Adrenal gland (tissue), 12 donors: Measurements from ENCODE around the gene IRGC. TPM values are rescaled to one million over a fixed set of nuclear protein-coding genes. Genes with fewer than 3 reads are reported as not detected.
"Not testable (repeated sequence)": the region's sequence is repeated elsewhere in the genome, so short reads cannot be mapped to it uniquely, and the experiment has no call there.

Experiments
- DNase-seq, 7 donors: peaks; one replicate each; pipeline ENCODE4 v3.0.0-alpha.2; 2019 to 2020
- H3K27ac ChIP-seq, 5 donors: fragments of 200-600 bp; sonication (generic) in 4 of 5; 1 replicate in 3 of 5; 2 replicates in 2 of 5; pipeline versions ENCODE4 v1.5.1 to v1.8.0; 2016 to 2020; ENCODE audit warnings: mild to moderate bottlenecking in 1 of 5
- H3K27me3 ChIP-seq: fragments of 200-600 bp; 2 replicates; pipeline ENCODE4 v1.8.0; 2021
- H3K36me3 ChIP-seq, 2 donors: fragments of 200-600 bp; replicated peaks in 1 of 2; 1 replicate in 1 of 2; 2 replicates in 1 of 2; pipeline versions ENCODE4 v1.5.1 to v1.8.0; 2018 to 2022
- H3K4me1 ChIP-seq, 2 donors: fragments of 200-600 bp; replicated peaks in 1 of 2; 1 replicate in 1 of 2; 2 replicates in 1 of 2; pipeline versions ENCODE4 v1.5.1 to v1.8.0; 2018 to 2021
- H3K4me3 ChIP-seq, 4 donors: fragments of 200-600 bp; sonication (generic) in 3 of 4; one replicate each; pipeline ENCODE4 v1.5.1; 2016 to 2018
- H3K9me3 ChIP-seq, 3 donors: fragments of 200-600 bp; sonication (generic) in 1 of 3; replicated peaks in 1 of 3; 1 replicate in 2 of 3; 2 replicates in 1 of 3; pipeline versions ENCODE4 v1.5.1 to v1.8.0; 2016 to 2021
- POLR2A ChIP-seq, 2 donors: fragments of 450-650 bp; IDR thresholded peaks; one replicate each; pipeline ENCODE4 v1.6.1; 2017; ENCODE audit warnings: antibody characterized with exemption in 2 of 2, mild to moderate bottlenecking in 2 of 2, moderate library complexity in 1 of 2
- WGBS, 4 donors: extraction: QIAGEN DNeasy Blood & Tissue Kit in 2 of 4; methylation state at CpG; one replicate each; pipeline versions ENCODE4 v1.1.5 to v1.1.7; 2013 to 2017; 5-methylcytosine and 5-hydroxymethylcytosine counted together
- intact Hi-C, 2 donors: fragments of 100-400 bp; cut with DNase I; formaldehyde crosslinking; loops; one replicate each; pipeline versions ENCODE4 v1.14.1 to v1.15.0; 2022 to 2023
- polyA plus RNA-seq, 3 donors: library from polyadenylated mRNA; stranded (reverse); fragments of 200-250 nt in 2 of 3; fragments of 350-450 nt in 1 of 3; fragmentation: Illumina TruSeq in 1 of 3; extraction: RNeasy Lipid Tissue Mini Kit (QIAGEN cat#74804) in 1 of 3; gene quantifications; one replicate each; pipeline ENCODE4 v1.2.3, GENCODE V29; 2013 to 2014
- total RNA-seq, 9 donors: library from RNA; depleted of rRNA in 4 of 9; stranded (reverse); fragments of >200 nt in 4 of 9; fragments of 120-200 nt in 1 of 9; fragmentation: NEBNext Ultra II Directional in 1 of 9; extraction: Animal tissue kit (Norgen Biotek cat#: 25700) in 1 of 9; gene quantifications; one replicate each; pipeline versions ENCODE4 v1.1.0 to v1.2.4, GENCODE V29; 2013 to 2023
- TF ChIP-seq, protein P1 (sequence below), 6 experiments: fragments of 450-650 bp in 4 of 6; fragments of 200-600 bp in 2 of 6; sonication (generic) in 1 of 6; IDR thresholded peaks; 1 replicate in 5 of 6; 2 replicates in 1 of 6; pipeline versions ENCODE4 v1.5.1 to v1.8.0; 2016 to 2021; ENCODE audit warnings: antibody characterized with exemption in 6 of 6, mild to moderate bottlenecking in 2 of 6, moderate library complexity in 1 of 6
- donor health status: healthy with polysubstance abuse.
- donor health status: Bipolar disorder and iron deficiency.
- donor health status: DM: yes; HTN: yes; CAD: no.
- donor health status: DM: no; HTN: no; CAD: no.
- donor health status: DM: no; HTN: no; CAD: no.
- donor health status: DM: yes; HTN: yes; CAD: no.

The IRGC gene
- total and polyA plus RNA-seq, 12 donors, result not detected

DNA sequence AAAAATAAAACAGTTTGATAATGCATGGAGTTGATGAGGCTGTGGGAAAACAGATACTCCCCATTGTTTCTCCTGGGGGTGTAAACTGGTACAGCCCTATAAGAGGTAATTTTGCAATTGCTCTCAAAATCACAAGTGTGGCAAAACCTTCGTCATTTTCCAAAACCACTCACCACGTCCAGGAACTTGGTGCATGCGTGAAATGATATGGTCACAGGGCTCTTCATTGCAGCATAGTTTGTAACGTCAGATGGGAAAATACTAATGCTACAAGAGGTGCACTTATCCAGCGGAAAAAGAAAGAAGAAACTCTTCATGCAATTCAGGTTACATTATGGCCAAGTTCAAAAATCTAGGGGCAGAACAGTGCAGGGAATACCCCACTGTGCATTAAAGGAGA lies 34.1 kb upstream of the IRGC start:
- H3K27ac ChIP-seq, result no peak overlapping the region
- no peak overlapping the region for H3K4me3 ChIP-seq
- H3K36me3 ChIP-seq, result no peaks in the 10 kb centered on the region
- no peaks in the 10 kb centered on the region for H3K4me1 ChIP-seq
- DNase-seq, result no peak
- 62 to 72% (median 67%) methylated on average over 5 of the region's 5 CpGs for WGBS, 4 donors
- no peaks in the 10 kb centered on the region for H3K27me3 ChIP-seq
- TF ChIP-seq, protein P1, sequence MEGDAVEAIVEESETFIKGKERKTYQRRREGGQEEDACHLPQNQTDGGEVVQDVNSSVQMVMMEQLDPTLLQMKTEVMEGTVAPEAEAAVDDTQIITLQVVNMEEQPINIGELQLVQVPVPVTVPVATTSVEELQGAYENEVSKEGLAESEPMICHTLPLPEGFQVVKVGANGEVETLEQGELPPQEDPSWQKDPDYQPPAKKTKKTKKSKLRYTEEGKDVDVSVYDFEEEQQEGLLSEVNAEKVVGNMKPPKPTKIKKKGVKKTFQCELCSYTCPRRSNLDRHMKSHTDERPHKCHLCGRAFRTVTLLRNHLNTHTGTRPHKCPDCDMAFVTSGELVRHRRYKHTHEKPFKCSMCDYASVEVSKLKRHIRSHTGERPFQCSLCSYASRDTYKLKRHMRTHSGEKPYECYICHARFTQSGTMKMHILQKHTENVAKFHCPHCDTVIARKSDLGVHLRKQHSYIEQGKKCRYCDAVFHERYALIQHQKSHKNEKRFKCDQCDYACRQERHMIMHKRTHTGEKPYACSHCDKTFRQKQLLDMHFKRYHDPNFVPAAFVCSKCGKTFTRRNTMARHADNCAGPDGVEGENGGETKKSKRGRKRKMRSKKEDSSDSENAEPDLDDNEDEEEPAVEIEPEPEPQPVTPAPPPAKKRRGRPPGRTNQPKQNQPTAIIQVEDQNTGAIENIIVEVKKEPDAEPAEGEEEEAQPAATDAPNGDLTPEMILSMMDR (IDR thresholded peaks at IDR 0.05), result no peak
- no peak for TF ChIP-seq POLR2A (IDR thresholded peaks at IDR 0.05)
- intact Hi-C loops, result no loop called here
- no peaks in the 10 kb centered on the region for H3K9me3 ChIP-seq

DNA sequence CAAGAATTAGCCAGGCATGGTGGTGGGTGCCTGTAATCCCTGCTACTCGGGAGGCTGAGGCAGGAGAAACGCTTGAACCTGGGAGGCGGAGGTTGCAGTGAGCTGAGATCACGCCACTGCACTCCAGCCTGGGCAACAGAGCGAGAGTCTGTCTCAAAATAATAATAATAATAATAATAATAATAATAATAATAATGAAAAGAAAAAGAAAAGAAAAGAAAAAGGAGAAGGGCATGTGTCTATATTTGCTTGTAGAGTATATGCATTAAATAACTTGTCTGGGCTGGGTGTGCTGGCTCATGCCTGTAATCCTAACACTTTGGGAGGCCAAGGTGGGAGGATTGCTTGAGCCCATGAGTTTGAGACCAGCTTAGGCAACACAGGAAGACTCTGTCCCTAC lies 33.6 kb upstream of the IRGC start:
- H3K36me3 ChIP-seq, H3K4me3 ChIP-seq, DNase-seq, H3K27me3 ChIP-seq, intact Hi-C loops, H3K27ac ChIP-seq, H3K4me1 ChIP-seq, H3K9me3 ChIP-seq: not testable (repeated sequence)
- WGBS, 4 donors, result 81 to 95% (median 90%) methylated on average over 5 of the region's 5 CpGs

DNA sequence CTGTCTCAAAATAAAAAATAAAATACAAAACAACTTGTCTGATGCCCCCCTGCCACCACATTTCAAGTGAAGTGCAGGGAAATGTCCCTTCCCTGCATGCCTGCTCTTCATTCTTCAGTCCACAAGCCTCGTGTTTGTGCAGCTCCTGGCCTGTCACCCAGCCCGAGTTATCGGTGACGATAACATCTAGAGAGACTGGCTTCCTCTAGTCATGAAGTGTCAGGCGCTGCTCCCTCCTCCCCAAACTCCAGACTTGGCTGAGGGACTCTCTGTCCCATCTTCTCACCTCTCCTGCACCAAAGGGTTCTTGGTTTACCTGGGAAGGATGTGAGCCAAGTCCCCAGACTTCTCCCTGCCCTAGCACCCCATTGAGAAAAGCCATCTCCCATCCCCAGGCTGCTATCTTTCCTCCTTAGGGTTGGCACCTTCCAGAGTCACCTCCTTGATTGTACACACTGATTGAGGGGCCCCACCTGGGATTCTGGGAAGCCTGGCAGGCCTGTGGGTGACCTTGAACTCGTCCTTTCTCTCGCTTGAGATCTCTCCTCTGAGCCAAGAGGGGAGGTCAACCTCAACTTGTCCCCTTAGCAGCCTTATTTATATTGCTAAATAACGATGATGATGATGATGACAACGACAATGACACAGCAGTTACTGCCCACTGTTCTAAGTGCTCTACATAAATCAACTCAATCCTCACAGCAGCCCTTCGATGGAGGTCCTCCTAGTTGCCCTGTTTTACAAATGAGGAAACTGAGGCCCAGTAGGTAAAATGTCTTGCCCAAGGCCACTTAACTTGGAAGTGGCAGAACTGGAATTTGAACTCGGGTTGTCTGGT lies 32.8 kb upstream of the IRGC start:
- H3K9me3 ChIP-seq, result no peaks in the 10 kb centered on the region
- no peak overlapping the region for H3K4me3 ChIP-seq
- DNase-seq, result no peak
- H3K36me3 ChIP-seq, result no peaks in the 10 kb centered on the region
- no peaks in the 10 kb centered on the region for H3K4me1 ChIP-seq
- no peaks in the 10 kb centered on the region for H3K27me3 ChIP-seq
- no peak overlapping the region for H3K27ac ChIP-seq
- WGBS, 4 donors, result 57 to 63% (median 60%) methylated on average over 11 of the region's 11 CpGs
- no peak for TF ChIP-seq POLR2A (IDR thresholded peaks at IDR 0.05)
- TF ChIP-seq, protein P1 (IDR thresholded peaks at IDR 0.05), result no peak
- intact Hi-C loops, result no loop called here

DNA sequence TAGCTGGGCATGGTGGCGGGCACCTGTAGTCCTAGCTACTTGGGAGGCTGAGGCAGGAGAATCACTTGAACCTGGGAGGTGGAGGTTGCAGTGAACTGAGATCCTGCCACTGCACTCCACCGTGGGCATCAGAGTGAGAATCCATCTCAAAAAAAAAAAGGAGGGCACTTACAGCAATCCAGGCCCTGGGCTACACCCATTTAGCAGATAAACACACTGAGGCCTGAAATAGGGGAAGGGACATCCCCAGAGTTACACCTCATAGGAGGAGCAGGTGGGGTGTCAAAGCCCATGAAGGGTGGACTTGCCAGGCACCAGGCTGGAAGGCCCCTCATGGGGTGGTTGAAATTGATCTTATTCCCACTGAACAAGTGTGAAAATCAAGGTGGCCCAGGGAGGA lies 32.0 kb upstream of the IRGC start:
- TF ChIP-seq POLR2A (IDR thresholded peaks at IDR 0.05), result no peak
- TF ChIP-seq, protein P1 (IDR thresholded peaks at IDR 0.05), result no peak
- intact Hi-C loops, result no loop called here
- Histone ChIP-seq H3K27ac (no peak overlapping the region), H3K4me1 (no peaks in the 10 kb centered on the region), H3K36me3 (no peaks in the 10 kb centered on the region), H3K4me3 (no peak overlapping the region), H3K27me3 (no peaks in the 10 kb centered on the region), H3K9me3 (no peaks in the 10 kb centered on the region)
- 62 to 79% (median 72%) methylated on average over 2 of the region's 2 CpGs for WGBS, 4 donors
- DNase-seq, result no peak

DNA sequence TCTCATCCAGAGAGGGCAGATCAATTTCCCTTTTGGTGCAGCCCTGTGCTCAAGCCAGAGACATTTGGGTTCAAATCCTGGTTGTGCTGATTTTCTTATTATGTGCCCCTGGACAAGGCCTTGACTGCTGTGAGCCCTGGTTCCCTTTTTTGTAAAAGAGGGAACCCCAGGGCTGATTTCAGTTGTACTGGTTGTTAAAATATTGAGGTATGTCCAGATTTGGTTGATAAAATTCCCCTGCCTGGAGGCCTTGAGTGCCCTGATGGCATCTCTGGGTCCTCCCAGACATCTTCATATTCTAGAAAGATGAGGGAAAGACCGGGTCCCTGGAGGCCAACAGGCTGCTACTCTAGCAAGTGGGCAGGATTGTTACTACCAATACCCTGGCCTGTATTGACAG lies 31.6 kb upstream of the IRGC start:
- Histone ChIP-seq H3K27ac (no peak overlapping the region), H3K36me3 (no peaks in the 10 kb centered on the region), H3K9me3 (no peaks in the 10 kb centered on the region), H3K4me1 (no peaks in the 10 kb centered on the region), H3K27me3 (no peaks in the 10 kb centered on the region), H3K4me3 (no peak overlapping the region)
- no peak for DNase-seq
- no peak for TF ChIP-seq POLR2A (IDR thresholded peaks at IDR 0.05)
- TF ChIP-seq, protein P1 (IDR thresholded peaks at IDR 0.05), result no peak
- intact Hi-C loops, result no loop called here
- 84 to 100% (median 94%) methylated on average over 1 of the region's 1 CpG for WGBS, 4 donors
